WTC11 (cell line): ENCODE measurements around the gene TCP11L2. TPM values are rescaled to one million over a fixed set of nuclear protein-coding genes. Genes with fewer than 3 reads are reported as not detected.

Experiments
- ATAC-seq: fragments of 200-7000 bp; cut with Tn5 transposase; 2 replicates; pipeline ENCODE4 v1.10.0; 2021; ENCODE audit warnings: mild to moderate bottlenecking, moderate library complexity
- CTCF ChIA-PET: fragments of 300-600 bp; sonication (Branson Sonifier 250); formaldehyde crosslinking; loops from one replicate; lab custom pipeline; 2021; ENCODE audit warnings: antibody characterized with exemption; lab: Charles Lee
- POLR2A ChIA-PET: fragments of 350-600 bp; sonication (Branson Sonifier 250); formaldehyde crosslinking; loops from one replicate; lab custom pipeline; 2021; ENCODE audit warnings: antibody characterized with exemption; lab: Charles Lee
- DNase-seq: peaks from one replicate; pipeline ENCODE4 v3.0.0; 2021; ENCODE audit warnings: low spot score
- H3K27ac Mint-ChIP-seq: 2 replicates; pipeline ENCODE4 v1.8.0; 2021; ENCODE audit warnings: mixed read lengths
- H3K27me3 Mint-ChIP-seq: 2 replicates; pipeline ENCODE4 v1.8.0; 2021; ENCODE audit warnings: low read depth, mild to moderate bottlenecking, moderate library complexity, mixed read lengths
- H3K36me3 Mint-ChIP-seq: 2 replicates; pipeline ENCODE4 v1.8.0; 2021; ENCODE audit warnings: mixed read lengths
- H3K4me1 Mint-ChIP-seq: 2 replicates; pipeline ENCODE4 v1.8.0; 2022; ENCODE audit warnings: mixed read lengths
- H3K4me3 Mint-ChIP-seq: 2 replicates; pipeline ENCODE4 v1.8.0; 2021; ENCODE audit warnings: mild to moderate bottlenecking, moderate library complexity, mixed read lengths
- H3K9me3 Mint-ChIP-seq: 2 replicates; pipeline ENCODE4 v1.8.0; 2021; ENCODE audit warnings: mixed read lengths
- CBFB ChIP-seq: sonication (generic); formaldehyde crosslinking; IDR thresholded peaks from 2 replicates; pipeline ENCODE4 v1.8.1; 2022; ENCODE audit warnings: mild to moderate bottlenecking, low read depth, missing genetic modification reagents
- FOXJ3 ChIP-seq: sonication (generic); formaldehyde crosslinking; IDR thresholded peaks from 2 replicates; pipeline ENCODE4 v1.9.0; 2021; ENCODE audit warnings: missing genetic modification reagents, mild to moderate bottlenecking, borderline replicate concordance
- GRHL2 ChIP-seq: fragments of 250-450 bp; sonication (Bioruptor Pico); IDR thresholded peaks from 2 replicates; pipeline ENCODE4 v1.8.0; 2022; ENCODE audit warnings: mild to moderate bottlenecking, moderate library complexity; ENCODE audit not compliant: insufficient replicate concordance, severe bottlenecking
- OVOL2 ChIP-seq: fragments of 250-450 bp; sonication (Bioruptor Pico); IDR thresholded peaks from 2 replicates; pipeline ENCODE4 v1.9.0; 2021; ENCODE audit warnings: mild to moderate bottlenecking, borderline replicate concordance
- RELA ChIP-seq: sonication (generic); formaldehyde crosslinking; IDR thresholded peaks from 2 replicates; pipeline ENCODE4 v1.8.1; 2022; ENCODE audit warnings: missing genetic modification reagents, mild to moderate bottlenecking, borderline replicate concordance
- RORB ChIP-seq: fragments of 250-450 bp; sonication (Bioruptor Pico); IDR thresholded peaks from 2 replicates; pipeline ENCODE4 v1.9.0; 2021; ENCODE audit warnings: mild to moderate bottlenecking
- ZNF532 ChIP-seq: fragments of 250-450 bp; sonication (Bioruptor Pico); IDR thresholded peaks from 2 replicates; pipeline ENCODE4 v1.9.0; 2021; ENCODE audit warnings: mild to moderate bottlenecking, borderline replicate concordance
- total RNA-seq: library from RNA; stranded (reverse); gene quantifications from 3 replicates; pipeline ENCODE4 v1.2.3, GENCODE V29; 2021
- TF ChIP-seq, protein P1 (sequence below): fragments of 250-450 bp; sonication (Bioruptor Pico); IDR thresholded peaks from 2 replicates; pipeline ENCODE4 v1.9.0; 2021; ENCODE audit warnings: moderate library complexity, mild to moderate bottlenecking, inconsistent platforms, borderline replicate concordance
- TF ChIP-seq, protein P2 (sequence below): sonication (generic); formaldehyde crosslinking; IDR thresholded peaks from 2 replicates; pipeline ENCODE4 v1.8.0; 2023; ENCODE audit warnings: missing genetic modification reagents, mild to moderate bottlenecking, borderline replicate concordance
- TF ChIP-seq, protein P3 (sequence below): fragments of 200-600 bp; IDR thresholded peaks from 2 replicates; pipeline ENCODE4 v1.8.0; 2022; ENCODE audit warnings: antibody characterized with exemption
- TF ChIP-seq, protein P4 (sequence below): sonication (generic); formaldehyde crosslinking; conservative IDR thresholded peaks from 2 replicates; pipeline ENCODE4 v1.8.1; 2023; ENCODE audit warnings: mild to moderate bottlenecking, low read depth, missing genetic modification reagents, moderate library complexity
- TF ChIP-seq, protein P5 (sequence below): sonication (generic); formaldehyde crosslinking; IDR thresholded peaks from 2 replicates; pipeline ENCODE4 v1.8.1; 2022; ENCODE audit warnings: low read depth, mild to moderate bottlenecking, moderate library complexity, missing genetic modification reagents, borderline replicate concordance

The TCP11L2 gene
- total RNA-seq, 1 experiment from 2014 or later = 12.3 TPM

GRCh38 chr12:106344131-106344530 lies 41.6 kb downstream of the TCP11L2 start:
- H3K4me1 Mint-ChIP-seq = 0 out of 2 replicates have a peak, but pooled peaks cover 3% of the 10 kb centered on the region
- ATAC-seq = no peak
- POLR2A ChIA-PET = no interaction called here
- no peaks in the 10 kb centered on the region for H3K36me3 Mint-ChIP-seq
- no peak for DNase-seq
- no peaks in the 10 kb centered on the region for H3K9me3 Mint-ChIP-seq
- no peak overlapping the region for H3K27ac Mint-ChIP-seq
- TF ChIP-seq ZNF532 = no peak
- no peak for TF ChIP-seq FOXJ3 (CRISPR knock-in tag)
- TF ChIP-seq CBFB = no peak
- TF ChIP-seq, protein P1, sequence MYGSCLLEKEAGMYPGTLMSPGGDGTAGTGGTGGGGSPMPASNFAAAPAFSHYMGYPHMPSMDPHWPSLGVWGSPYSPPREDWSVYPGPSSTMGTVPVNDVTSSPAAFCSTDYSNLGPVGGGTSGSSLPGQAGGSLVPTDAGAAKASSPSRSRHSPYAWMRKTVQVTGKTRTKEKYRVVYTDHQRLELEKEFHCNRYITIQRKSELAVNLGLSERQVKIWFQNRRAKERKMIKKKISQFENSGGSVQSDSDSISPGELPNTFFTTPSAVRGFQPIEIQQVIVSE (CRISPR knock-in tag) = no peak
- TF ChIP-seq, protein P2, sequence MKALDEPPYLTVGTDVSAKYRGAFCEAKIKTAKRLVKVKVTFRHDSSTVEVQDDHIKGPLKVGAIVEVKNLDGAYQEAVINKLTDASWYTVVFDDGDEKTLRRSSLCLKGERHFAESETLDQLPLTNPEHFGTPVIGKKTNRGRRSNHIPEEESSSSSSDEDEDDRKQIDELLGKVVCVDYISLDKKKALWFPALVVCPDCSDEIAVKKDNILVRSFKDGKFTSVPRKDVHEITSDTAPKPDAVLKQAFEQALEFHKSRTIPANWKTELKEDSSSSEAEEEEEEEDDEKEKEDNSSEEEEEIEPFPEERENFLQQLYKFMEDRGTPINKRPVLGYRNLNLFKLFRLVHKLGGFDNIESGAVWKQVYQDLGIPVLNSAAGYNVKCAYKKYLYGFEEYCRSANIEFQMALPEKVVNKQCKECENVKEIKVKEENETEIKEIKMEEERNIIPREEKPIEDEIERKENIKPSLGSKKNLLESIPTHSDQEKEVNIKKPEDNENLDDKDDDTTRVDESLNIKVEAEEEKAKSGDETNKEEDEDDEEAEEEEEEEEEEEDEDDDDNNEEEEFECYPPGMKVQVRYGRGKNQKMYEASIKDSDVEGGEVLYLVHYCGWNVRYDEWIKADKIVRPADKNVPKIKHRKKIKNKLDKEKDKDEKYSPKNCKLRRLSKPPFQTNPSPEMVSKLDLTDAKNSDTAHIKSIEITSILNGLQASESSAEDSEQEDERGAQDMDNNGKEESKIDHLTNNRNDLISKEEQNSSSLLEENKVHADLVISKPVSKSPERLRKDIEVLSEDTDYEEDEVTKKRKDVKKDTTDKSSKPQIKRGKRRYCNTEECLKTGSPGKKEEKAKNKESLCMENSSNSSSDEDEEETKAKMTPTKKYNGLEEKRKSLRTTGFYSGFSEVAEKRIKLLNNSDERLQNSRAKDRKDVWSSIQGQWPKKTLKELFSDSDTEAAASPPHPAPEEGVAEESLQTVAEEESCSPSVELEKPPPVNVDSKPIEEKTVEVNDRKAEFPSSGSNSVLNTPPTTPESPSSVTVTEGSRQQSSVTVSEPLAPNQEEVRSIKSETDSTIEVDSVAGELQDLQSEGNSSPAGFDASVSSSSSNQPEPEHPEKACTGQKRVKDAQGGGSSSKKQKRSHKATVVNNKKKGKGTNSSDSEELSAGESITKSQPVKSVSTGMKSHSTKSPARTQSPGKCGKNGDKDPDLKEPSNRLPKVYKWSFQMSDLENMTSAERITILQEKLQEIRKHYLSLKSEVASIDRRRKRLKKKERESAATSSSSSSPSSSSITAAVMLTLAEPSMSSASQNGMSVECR = no peak
- no peak for TF ChIP-seq RORB (CRISPR knock-in tag)
- TF ChIP-seq RELA (CRISPR knock-in tag) = no peak
- TF ChIP-seq OVOL2 = no peak
- TF ChIP-seq, protein P3, sequence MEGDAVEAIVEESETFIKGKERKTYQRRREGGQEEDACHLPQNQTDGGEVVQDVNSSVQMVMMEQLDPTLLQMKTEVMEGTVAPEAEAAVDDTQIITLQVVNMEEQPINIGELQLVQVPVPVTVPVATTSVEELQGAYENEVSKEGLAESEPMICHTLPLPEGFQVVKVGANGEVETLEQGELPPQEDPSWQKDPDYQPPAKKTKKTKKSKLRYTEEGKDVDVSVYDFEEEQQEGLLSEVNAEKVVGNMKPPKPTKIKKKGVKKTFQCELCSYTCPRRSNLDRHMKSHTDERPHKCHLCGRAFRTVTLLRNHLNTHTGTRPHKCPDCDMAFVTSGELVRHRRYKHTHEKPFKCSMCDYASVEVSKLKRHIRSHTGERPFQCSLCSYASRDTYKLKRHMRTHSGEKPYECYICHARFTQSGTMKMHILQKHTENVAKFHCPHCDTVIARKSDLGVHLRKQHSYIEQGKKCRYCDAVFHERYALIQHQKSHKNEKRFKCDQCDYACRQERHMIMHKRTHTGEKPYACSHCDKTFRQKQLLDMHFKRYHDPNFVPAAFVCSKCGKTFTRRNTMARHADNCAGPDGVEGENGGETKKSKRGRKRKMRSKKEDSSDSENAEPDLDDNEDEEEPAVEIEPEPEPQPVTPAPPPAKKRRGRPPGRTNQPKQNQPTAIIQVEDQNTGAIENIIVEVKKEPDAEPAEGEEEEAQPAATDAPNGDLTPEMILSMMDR = no peak
- TF ChIP-seq, protein P4, sequence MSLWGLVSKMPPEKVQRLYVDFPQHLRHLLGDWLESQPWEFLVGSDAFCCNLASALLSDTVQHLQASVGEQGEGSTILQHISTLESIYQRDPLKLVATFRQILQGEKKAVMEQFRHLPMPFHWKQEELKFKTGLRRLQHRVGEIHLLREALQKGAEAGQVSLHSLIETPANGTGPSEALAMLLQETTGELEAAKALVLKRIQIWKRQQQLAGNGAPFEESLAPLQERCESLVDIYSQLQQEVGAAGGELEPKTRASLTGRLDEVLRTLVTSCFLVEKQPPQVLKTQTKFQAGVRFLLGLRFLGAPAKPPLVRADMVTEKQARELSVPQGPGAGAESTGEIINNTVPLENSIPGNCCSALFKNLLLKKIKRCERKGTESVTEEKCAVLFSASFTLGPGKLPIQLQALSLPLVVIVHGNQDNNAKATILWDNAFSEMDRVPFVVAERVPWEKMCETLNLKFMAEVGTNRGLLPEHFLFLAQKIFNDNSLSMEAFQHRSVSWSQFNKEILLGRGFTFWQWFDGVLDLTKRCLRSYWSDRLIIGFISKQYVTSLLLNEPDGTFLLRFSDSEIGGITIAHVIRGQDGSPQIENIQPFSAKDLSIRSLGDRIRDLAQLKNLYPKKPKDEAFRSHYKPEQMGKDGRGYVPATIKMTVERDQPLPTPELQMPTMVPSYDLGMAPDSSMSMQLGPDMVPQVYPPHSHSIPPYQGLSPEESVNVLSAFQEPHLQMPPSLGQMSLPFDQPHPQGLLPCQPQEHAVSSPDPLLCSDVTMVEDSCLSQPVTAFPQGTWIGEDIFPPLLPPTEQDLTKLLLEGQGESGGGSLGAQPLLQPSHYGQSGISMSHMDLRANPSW (CRISPR knock-in tag) = no peak
- TF ChIP-seq, protein P5, sequence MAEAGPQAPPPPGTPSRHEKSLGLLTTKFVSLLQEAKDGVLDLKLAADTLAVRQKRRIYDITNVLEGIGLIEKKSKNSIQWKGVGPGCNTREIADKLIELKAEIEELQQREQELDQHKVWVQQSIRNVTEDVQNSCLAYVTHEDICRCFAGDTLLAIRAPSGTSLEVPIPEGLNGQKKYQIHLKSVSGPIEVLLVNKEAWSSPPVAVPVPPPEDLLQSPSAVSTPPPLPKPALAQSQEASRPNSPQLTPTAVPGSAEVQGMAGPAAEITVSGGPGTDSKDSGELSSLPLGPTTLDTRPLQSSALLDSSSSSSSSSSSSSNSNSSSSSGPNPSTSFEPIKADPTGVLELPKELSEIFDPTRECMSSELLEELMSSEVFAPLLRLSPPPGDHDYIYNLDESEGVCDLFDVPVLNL (CRISPR knock-in tag) = no peak
- no peak for TF ChIP-seq GRHL2 (CRISPR knock-in tag)
- no peaks in the 10 kb centered on the region for H3K27me3 Mint-ChIP-seq
- H3K4me3 Mint-ChIP-seq = no peak overlapping the region
- CTCF ChIA-PET = interaction anchor here (2.7 kb wide), 1 partner anchor 14 kb away, joined by 19 read pairs; the partner anchor contains the start of gene POLR3B
